SK-N-MC (cell line): ENCODE results near the gene PCED1B.
A peak's percentile ranks its signal among the peaks of the same experiment; 100 is the strongest.

Experiments used
- DNase-seq: peaks from one replicate; pipeline ENCODE4 v3.0.0-alpha.2; 2011; ENCODE audit warnings: low read depth, low spot score
- H3K27ac ChIP-seq: fragments of 200-600 bp; sonication (generic); 2 replicates; pipeline ENCODE4 v1.5.1; 2016; ENCODE audit warnings: mixed run types
- H3K36me3 ChIP-seq: fragments of 200-600 bp; sonication (generic); 2 replicates; pipeline ENCODE4 v1.6.1; 2017; ENCODE audit warnings: antibody characterized with exemption, low read length, mixed read lengths; ENCODE audit not compliant: insufficient read depth
- H3K4me3 ChIP-seq: fragments of 200-600 bp; sonication (generic); 2 replicates; pipeline ENCODE4 v1.5.1; 2016
- H3K9ac ChIP-seq: fragments of 200-600 bp; sonication (generic); 2 replicates; pipeline ENCODE4 v1.8.0; 2017; ENCODE audit warnings: mixed run types, mixed read lengths; ENCODE audit not compliant: insufficient read length
- H3K9me3 ChIP-seq: fragments of 200-600 bp; sonication (generic); 2 replicates; pipeline ENCODE4 v1.6.1; 2017; ENCODE audit warnings: low read depth, mild to moderate bottlenecking, antibody characterized with exemption, low read length, moderate library complexity, mixed read lengths
- EZH2 ChIP-seq: fragments of 200-600 bp; sonication (generic); IDR thresholded peaks from one replicate; pipeline ENCODE4 v1.6.1; 2017; ENCODE audit warnings: antibody characterized with exemption
- FOXP2 ChIP-seq: optimal IDR thresholded peaks from 2 replicates; pipeline ENCODE3; 2011; ENCODE audit warnings: mild to moderate bottlenecking, moderate library complexity; ENCODE audit not compliant: insufficient read depth; ENCODE audit errors: extremely low read length, control extremely low read depth
- POLR2AphosphoS5 ChIP-seq: IDR thresholded peaks from 2 replicates; pipeline ENCODE4 v1.6.1; 2012; ENCODE audit warnings: mild to moderate bottlenecking, low read depth, low read length, borderline replicate concordance

The PCED1B gene

GRCh38 chr12:47121146-47121545 is 41.7 kb downstream of the PCED1B start:
- Histone ChIP-seq H3K27ac (peak overlapping the region; percentile 90), H3K4me3 (peak overlapping the region; percentile 63), H3K9me3 (no peaks in the 10 kb centered on the region), H3K36me3 (no peaks in the 10 kb centered on the region), H3K9ac (peak overlapping the region; percentile 50)
- DNase-seq = no peak
- TF ChIP-seq EZH2 (no peak), POLR2AphosphoS5 (no peak), FOXP2 (no peak)

- no peak for DNase-seq
- Histone ChIP-seq H3K9me3 (no peaks in the 10 kb centered on the region), H3K4me3 (no peak overlapping the region), H3K9ac (no peak overlapping the region), H3K36me3 (no peaks in the 10 kb centered on the region), H3K27ac (0 out of 2 replicates have a peak overlapping the region, but pooled peaks have one; percentile 1)
- TF ChIP-seq POLR2AphosphoS5 (no peak), FOXP2 (no peak)
Measured at GRCh38 chr12:47122602-47123001, 43.2 kb downstream of the PCED1B start.

GRCh38 chr12:47123730-47124129 is 44.3 kb downstream of the PCED1B start:
- H3K4me3 ChIP-seq = no peak overlapping the region
- H3K27ac ChIP-seq = no peak overlapping the region
- no peak overlapping the region for H3K9ac ChIP-seq
- no peak for DNase-seq
- H3K9me3 ChIP-seq = no peaks in the 10 kb centered on the region
- H3K36me3 ChIP-seq = no peaks in the 10 kb centered on the region
- TF ChIP-seq FOXP2 = no peak
- no peak for TF ChIP-seq POLR2AphosphoS5
- TF ChIP-seq EZH2 = no peak

DNA sequence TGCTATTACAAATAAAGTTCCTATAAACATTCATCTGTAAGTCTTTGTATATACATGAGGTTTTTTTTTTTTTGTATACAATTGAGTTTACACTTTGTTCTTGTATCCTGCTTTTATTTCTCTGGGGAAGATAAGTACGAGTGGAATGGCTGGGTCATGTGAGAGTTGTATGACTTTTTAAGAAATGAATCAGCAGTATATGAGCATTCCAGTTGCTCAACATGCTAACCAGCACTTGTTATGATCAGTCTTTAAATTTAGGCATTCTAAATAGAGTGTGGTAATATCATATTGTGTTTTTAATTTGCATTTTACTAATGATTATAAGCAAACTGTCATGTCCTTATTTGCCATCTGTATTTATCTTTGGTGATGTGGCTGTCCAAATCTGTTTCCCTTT is 45.0 kb downstream of the PCED1B start:
- no peaks in the 10 kb centered on the region for H3K36me3 ChIP-seq
- TF ChIP-seq EZH2 = no peak
- no peak for TF ChIP-seq FOXP2
- no peak for TF ChIP-seq POLR2AphosphoS5
- no peaks in the 10 kb centered on the region for H3K9me3 ChIP-seq
- H3K9ac ChIP-seq = no peak overlapping the region
- H3K4me3 ChIP-seq = no peak overlapping the region
- no peak overlapping the region for H3K27ac ChIP-seq
- DNase-seq = no peak

DNA sequence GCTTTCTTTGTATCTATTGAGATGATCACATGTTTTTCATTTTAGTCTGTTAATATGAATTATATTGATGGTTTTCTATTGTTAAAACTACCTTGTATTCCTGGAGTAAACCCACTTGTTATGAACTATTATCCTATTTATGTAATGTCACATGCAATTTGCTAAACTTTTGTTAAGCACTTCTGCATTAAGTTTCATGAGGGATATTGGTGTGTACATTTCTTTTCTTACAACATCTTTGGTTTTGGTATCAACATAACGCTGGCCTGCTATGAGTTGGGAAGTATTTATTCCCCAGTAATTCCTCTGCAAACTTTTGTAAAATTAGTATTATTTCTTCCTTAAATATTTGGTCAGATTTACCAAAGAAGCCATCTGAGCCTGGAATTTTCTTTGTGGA is 46.8 kb downstream of the PCED1B start:
- H3K4me3 ChIP-seq = no peak overlapping the region
- H3K36me3 ChIP-seq = no peaks in the 10 kb centered on the region
- TF ChIP-seq FOXP2 (no peak), POLR2AphosphoS5 (no peak), EZH2 (no peak)
- no peak overlapping the region for H3K9ac ChIP-seq
- H3K9me3 ChIP-seq = no peaks in the 10 kb centered on the region
- no peak for DNase-seq
- H3K27ac ChIP-seq = no peak overlapping the region

GRCh38 chr12:47131011-47131410 is 51.6 kb downstream of the PCED1B start:
- H3K9ac ChIP-seq = no peak overlapping the region
- TF ChIP-seq EZH2 (no peak), POLR2AphosphoS5 (no peak), FOXP2 (no peak)
- DNase-seq = no peak
- no peak overlapping the region for H3K4me3 ChIP-seq
- H3K9me3 ChIP-seq = no peaks in the 10 kb centered on the region
- no peaks in the 10 kb centered on the region for H3K36me3 ChIP-seq
- no peak overlapping the region for H3K27ac ChIP-seq

DNA sequence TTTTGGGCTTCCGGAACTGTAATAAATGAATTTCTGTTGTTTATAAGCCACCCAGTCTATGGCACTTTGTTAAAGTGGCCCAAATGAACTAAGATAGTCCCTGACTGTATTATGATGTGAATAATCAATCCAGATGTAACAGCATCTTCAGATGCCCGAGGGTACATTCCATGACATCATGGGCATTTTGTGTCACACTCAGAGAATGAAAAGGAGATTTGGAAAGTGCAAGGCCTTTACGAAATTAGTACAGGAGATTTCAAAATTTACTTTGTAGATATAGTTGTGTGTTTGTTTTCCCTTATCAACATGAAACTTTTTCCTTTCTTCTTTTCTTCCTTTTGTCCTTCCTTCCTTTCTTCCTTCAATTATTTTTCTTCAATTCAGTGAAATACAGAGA is 54.6 kb downstream of the PCED1B start:
- Histone ChIP-seq H3K9me3 (no peaks in the 10 kb centered on the region), H3K4me3 (no peak overlapping the region), H3K36me3 (no peaks in the 10 kb centered on the region), H3K27ac (no peak overlapping the region), H3K9ac (no peak overlapping the region)
- TF ChIP-seq FOXP2 (no peak), POLR2AphosphoS5 (no peak), EZH2 (no peak)
- no peak for DNase-seq

DNA sequence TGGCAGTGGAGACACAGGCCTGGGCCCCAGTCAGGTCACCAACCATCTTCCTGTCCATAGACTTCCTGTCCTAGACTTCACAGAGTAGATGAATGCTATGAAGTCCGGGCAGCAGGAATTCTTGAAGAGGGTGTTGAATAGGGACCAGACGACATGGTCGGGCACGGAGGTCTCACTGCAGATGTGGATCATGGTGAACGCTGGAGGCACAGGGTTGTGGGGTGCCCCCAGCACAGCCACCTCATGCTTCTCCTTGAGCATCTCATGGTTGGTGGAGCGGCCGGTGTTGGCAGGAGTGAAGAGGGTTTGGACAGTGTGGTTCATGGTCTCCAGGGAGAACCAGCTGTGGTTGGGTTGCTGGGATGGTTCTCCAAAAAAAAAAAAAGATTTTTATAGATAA is 56.2 kb downstream of the PCED1B start:
- no peak for TF ChIP-seq FOXP2
- no peak for TF ChIP-seq POLR2AphosphoS5
- TF ChIP-seq EZH2 = no peak
- no peak overlapping the region for H3K9ac ChIP-seq
- DNase-seq = no peak

DNA sequence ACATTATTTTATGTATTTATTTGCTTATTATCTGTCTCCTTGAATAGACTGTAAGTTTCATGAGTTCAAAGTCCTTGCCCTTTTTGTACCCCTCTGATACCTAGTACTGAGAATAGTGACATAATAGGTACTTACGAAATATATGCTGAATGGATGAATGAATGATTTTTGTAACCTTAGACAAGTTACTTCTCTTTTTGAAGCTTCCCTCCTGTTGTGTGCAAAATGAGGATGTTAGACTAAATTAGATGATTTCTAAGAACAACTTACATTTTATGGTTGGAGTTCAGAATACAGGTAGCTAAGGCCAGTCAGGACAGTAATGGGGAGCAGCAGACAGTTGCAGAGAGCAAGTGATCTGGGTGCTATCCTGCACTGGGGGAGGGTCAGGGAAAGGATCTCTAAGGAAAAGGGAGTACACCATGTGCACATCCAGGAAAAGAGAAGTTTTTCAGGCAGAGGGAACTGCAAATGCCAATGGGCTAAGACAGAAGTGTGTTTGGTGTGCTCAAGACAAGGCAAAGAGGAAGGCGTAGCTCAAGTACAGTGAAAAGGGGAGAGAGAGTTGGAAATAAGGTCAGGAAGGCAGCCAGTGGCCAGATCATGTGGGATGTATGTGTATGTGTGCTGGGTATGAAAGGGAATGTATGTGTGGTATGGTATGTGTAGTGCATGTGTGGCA is 59.7 kb downstream of the PCED1B start:
- Histone ChIP-seq H3K36me3 (no peaks in the 10 kb centered on the region), H3K9me3 (peaks cover 2% of the 10 kb centered on the region; the same call in 1 of the 2 replicates), H3K9ac (no peak overlapping the region), H3K4me3 (no peak overlapping the region), H3K27ac (no peak overlapping the region)
- no peak for DNase-seq
- TF ChIP-seq POLR2AphosphoS5 (no peak), FOXP2 (no peak), EZH2 (no peak)

More for the DNA sequence above, 56.2 kb downstream of the PCED1B start:
- Histone ChIP-seq H3K9me3 (no peaks in the 10 kb centered on the region), H3K36me3 (no peaks in the 10 kb centered on the region), H3K27ac (no peak overlapping the region), H3K4me3 (no peak overlapping the region)
